ENCODE results near the gene ZCWPW2. TPM values are rescaled to one million over a fixed set of nuclear protein-coding genes. Genes with fewer than 3 reads are reported as not detected.

ZCWPW2 gene
- total and polyA plus RNA-seq, 9 of the 15 experiments (the other 6 are each of a cell fraction or from before 2014, with no cell fraction given): 0.10 to 0.77 (median 0.44) TPM

GRCh38 chr3:28328188-28329151 is 20.1 kb upstream of the ZCWPW2 start (continued):
- no peak for TF ChIP-seq SRSF9 (IDR thresholded peaks at IDR 0.05; ENCODE audit: borderline replicate concordance, low read depth, low read length)
- TF ChIP-seq THRB (CRISPR knock-in tag; conservative IDR thresholded peaks at IDR 0.05): no peak
- TF ChIP-seq, protein P1, sequence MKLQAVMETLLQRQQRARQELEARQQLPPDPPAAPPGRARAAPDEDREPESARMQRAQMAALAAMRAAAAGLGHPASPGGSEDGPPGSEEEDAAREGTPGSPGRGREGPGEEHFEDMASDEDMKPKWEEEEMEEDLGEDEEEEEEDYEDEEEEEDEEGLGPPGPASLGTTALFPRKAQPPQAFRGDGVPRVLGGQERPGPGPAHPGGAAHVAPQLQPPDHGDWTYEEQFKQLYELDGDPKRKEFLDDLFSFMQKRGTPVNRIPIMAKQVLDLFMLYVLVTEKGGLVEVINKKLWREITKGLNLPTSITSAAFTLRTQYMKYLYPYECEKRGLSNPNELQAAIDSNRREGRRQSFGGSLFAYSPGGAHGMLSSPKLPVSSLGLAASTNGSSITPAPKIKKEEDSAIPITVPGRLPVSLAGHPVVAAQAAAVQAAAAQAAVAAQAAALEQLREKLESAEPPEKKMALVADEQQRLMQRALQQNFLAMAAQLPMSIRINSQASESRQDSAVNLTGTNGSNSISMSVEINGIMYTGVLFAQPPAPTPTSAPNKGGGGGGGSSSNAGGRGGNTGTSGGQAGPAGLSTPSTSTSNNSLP (IDR thresholded peaks at IDR 0.05; ENCODE audit: borderline replicate concordance, low read depth, low read length): 0 out of 2 replicates have a peak, but pooled peaks have one; percentile 34

DNA sequence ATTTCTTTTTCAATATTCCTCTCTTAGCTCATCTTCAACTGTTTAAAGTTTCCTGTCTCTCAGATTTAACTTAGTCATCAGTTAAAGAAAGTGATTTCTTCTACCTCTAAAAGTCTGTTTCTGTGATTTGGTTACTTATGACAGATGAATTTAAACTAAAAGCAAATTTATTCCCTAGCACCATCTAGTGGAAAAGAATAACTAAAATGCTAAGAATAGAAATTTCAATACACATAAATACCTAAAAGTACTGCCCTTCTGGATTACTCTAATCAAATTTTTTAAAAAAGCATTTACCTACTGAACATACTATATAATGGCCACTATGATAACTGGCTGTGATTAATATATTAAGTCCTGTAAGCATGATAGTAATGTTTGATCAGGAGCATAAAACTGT is 14.0 kb upstream of the ZCWPW2 start:
- no peaks in the 10 kb centered on the region for H3K27me3 ChIP-seq (ENCODE audit: control insufficient read depth in 2 of 2, insufficient read depth in 2 of 2, low read length in 2 of 2)
- no peaks in the 10 kb centered on the region for H3K4me1 ChIP-seq (replicated peaks in 1 of 2; ENCODE audit: control insufficient read depth in 2 of 2, insufficient read depth in 2 of 2, low read length in 2 of 2)
- H3K79me2 ChIP-seq (ENCODE audit: control insufficient read depth, insufficient read depth, low read length): no peaks in the 10 kb centered on the region
- no peaks in the 10 kb centered on the region for H3K9me1 ChIP-seq (ENCODE audit: control insufficient read depth, insufficient read depth, low read length)
- no peak overlapping the region for H3K4me2 ChIP-seq (ENCODE audit: insufficient read depth, low read length)
- intact Hi-C loops (cut with micrococcal nuclease): loop anchor here (5.0 kb wide), 1 partner anchor 1202 kb away; no protein-coding TSS in a partner anchor
- H3K36me3 ChIP-seq (ENCODE audit: control insufficient read depth, insufficient read depth, low read length): peaks cover 58% of the 10 kb centered on the region
- no peak for TF ChIP-seq HNRNPUL1 (IDR thresholded peaks at IDR 0.05; ENCODE audit: low read length)
- TF ChIP-seq, protein P2, sequence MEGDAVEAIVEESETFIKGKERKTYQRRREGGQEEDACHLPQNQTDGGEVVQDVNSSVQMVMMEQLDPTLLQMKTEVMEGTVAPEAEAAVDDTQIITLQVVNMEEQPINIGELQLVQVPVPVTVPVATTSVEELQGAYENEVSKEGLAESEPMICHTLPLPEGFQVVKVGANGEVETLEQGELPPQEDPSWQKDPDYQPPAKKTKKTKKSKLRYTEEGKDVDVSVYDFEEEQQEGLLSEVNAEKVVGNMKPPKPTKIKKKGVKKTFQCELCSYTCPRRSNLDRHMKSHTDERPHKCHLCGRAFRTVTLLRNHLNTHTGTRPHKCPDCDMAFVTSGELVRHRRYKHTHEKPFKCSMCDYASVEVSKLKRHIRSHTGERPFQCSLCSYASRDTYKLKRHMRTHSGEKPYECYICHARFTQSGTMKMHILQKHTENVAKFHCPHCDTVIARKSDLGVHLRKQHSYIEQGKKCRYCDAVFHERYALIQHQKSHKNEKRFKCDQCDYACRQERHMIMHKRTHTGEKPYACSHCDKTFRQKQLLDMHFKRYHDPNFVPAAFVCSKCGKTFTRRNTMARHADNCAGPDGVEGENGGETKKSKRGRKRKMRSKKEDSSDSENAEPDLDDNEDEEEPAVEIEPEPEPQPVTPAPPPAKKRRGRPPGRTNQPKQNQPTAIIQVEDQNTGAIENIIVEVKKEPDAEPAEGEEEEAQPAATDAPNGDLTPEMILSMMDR (IDR thresholded peaks at IDR 0.05 in 2 of 3, conservative IDR thresholded peaks at IDR 0.05 in 1 of 3; ENCODE audit: insufficient read depth in 2 of 3, low read depth in 1 of 3, low read length in 3 of 3): peak in 1 of 3 experiments; percentile 16; a peak in 1 of 6 replicates
- CTCF ChIA-PET (ENCODE audit: low intra/inter-chr PET ratio): no interaction called here
- no TSS peak for BruUV-seq (replicated peaks)
- H4K20me1 ChIP-seq (replicated peaks; ENCODE audit: control insufficient read depth, insufficient read depth, low read length): no peaks in the 10 kb centered on the region
- ATAC-seq: no peak
- no peak overlapping the region for H3K27ac ChIP-seq (ENCODE audit: extremely low read depth, low read depth, low read length)
- FAIRE-seq: peak; percentile 62
- in situ Hi-C loops (cut with MboI): loop anchor here (10.0 kb wide), 1 partner anchor 620 kb away; no protein-coding TSS in a partner anchor
- H3K4me3 ChIP-seq: no peak overlapping the region
- DNase-seq (ENCODE audit: extremely low read depth in 1 of 4, low spot score in 3 of 4): no peak
- no peak overlapping the region for H3K9ac ChIP-seq (ENCODE audit: insufficient read depth in 1 of 2, low read depth in 2 of 2, low read length in 2 of 2)
- POLR2A ChIA-PET: interaction anchor here (1.0 to 1.6 kb wide), 2 partner anchors 10 to 14 kb away, joined by 3 to 7 read pairs; partner anchors contain the start of genes AZI2 and ZCWPW2
- H2AFZ ChIP-seq (ENCODE audit: low read depth, low read length): no peak overlapping the region
- H3K9me3 ChIP-seq (replicated peaks; ENCODE audit: control insufficient read depth, insufficient read depth, low read depth, low read length): no peaks in the 10 kb centered on the region
